ENCODE measurements around the gene RPGRIP1L.

- TF ChIP-seq EP300 (IDR thresholded peaks at IDR 0.05; ENCODE audit: borderline replicate concordance in 1 of 2, low read depth in 2 of 2, low read length in 2 of 2) (no peak), CTCF (IDR thresholded peaks at IDR 0.05; ENCODE audit: control extremely low read depth in 1 of 3, insufficient read depth in 1 of 3, low read depth in 1 of 3, low read length in 3 of 3) (no peak), POLR2AphosphoS5 (IDR thresholded peaks at IDR 0.05; ENCODE audit: low read depth, low read length) (no peak), ZNF274 (IDR thresholded peaks at IDR 0.05; ENCODE audit: borderline replicate concordance, extremely low read depth, low read length) (no peak), EGR1 (IDR thresholded peaks at IDR 0.05; ENCODE audit: borderline replicate concordance, low read depth, low read length) (no peak), POLR2A (IDR thresholded peaks at IDR 0.05; ENCODE audit: control extremely low read depth in 1 of 2, low read depth in 2 of 2, low read length in 2 of 2) (no peak), HDAC6 (IDR thresholded peaks at IDR 0.05; ENCODE audit: low read depth, low read length) (no peak)
- TF ChIP-seq, protein P1, sequence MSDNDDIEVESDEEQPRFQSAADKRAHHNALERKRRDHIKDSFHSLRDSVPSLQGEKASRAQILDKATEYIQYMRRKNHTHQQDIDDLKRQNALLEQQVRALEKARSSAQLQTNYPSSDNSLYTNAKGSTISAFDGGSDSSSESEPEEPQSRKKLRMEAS (IDR thresholded peaks at IDR 0.05): no peak
Measured at GRCh38 chr16:53713403-53714204, 9.9 kb upstream of the RPGRIP1L start.

All from H1 (cell line).